SU-DHL-6 (cell line): ENCODE data around the gene RAB43.

Experiments used
- H2AFZ ChIP-seq: fragments of 200-600 bp; sonication (generic); 2 replicates; pipeline ENCODE4 v1.6.1; 2014; ENCODE audit warnings: low read depth, mild to moderate bottlenecking, moderate library complexity, mixed read lengths, antibody characterized with exemption, low read length; ENCODE audit not compliant: severe bottlenecking
- H3F3A ChIP-seq: fragments of 200-600 bp; shearing (Covaris generic); 2 replicates; pipeline ENCODE4 v1.6.0; 2016; ENCODE audit warnings: antibody characterized with exemption, mild to moderate bottlenecking; ENCODE audit not compliant: insufficient read depth
- H3K27ac ChIP-seq: fragments of 200-600 bp; sonication (generic); 2 replicates; pipeline ENCODE4 v1.5.1; 2016; ENCODE audit warnings: low read depth, mild to moderate bottlenecking, low read length, moderate library complexity, mixed read lengths
- H3K27me3 ChIP-seq: fragments of 200-600 bp; sonication (generic), shearing (Covaris generic); 2 replicates; pipeline ENCODE4 v1.6.0; 2014; ENCODE audit warnings: mild to moderate bottlenecking, low read length
- H3K36me3 ChIP-seq: fragments of 200-600 bp; sonication (generic); 2 replicates; pipeline ENCODE4 v1.6.1; 2014; ENCODE audit warnings: mild to moderate bottlenecking, low read length, mixed read lengths
- H3K4me2 ChIP-seq: fragments of 300-600, 200-600 bp; shearing (Covaris generic), sonication (generic); 2 replicates; pipeline ENCODE4 v1.6.0; 2014; ENCODE audit warnings: low read length, low read depth, mild to moderate bottlenecking; ENCODE audit not compliant: poor library complexity, severe bottlenecking
- H3K4me3 ChIP-seq: fragments of 200-600 bp; sonication (generic); 2 replicates; pipeline ENCODE4 v1.5.1; 2014; ENCODE audit warnings: antibody characterized with exemption, low read length, mild to moderate bottlenecking, mixed read lengths; ENCODE audit not compliant: insufficient read depth, poor library complexity, severe bottlenecking
- H3K79me2 ChIP-seq: fragments of 200-600 bp; sonication (generic); 2 replicates; pipeline ENCODE4 v1.6.1; 2014; ENCODE audit warnings: mild to moderate bottlenecking, low read length, moderate library complexity; ENCODE audit not compliant: insufficient read depth
- H3K9ac ChIP-seq: fragments of 200-600 bp; sonication (generic); 2 replicates; pipeline ENCODE4 v1.7.0; 2014; ENCODE audit warnings: mild to moderate bottlenecking, low read length
- H3K9me2 ChIP-seq: fragments of 200-600 bp; sonication (generic); replicated peaks from 2 replicates; pipeline ENCODE4 v1.6.1; 2014; ENCODE audit warnings: low read length; ENCODE audit not compliant: insufficient read depth
- H3K9me3 ChIP-seq: fragments of 200-600 bp; sonication (generic); 2 replicates; pipeline ENCODE4 v1.6.1; 2014; ENCODE audit warnings: low read length, mixed read lengths; ENCODE audit not compliant: insufficient read depth
- H4K20me1 ChIP-seq: fragments of 200-600 bp; sonication (generic); 2 replicates; pipeline ENCODE4 v1.6.1; 2014; ENCODE audit warnings: low read depth, mild to moderate bottlenecking, antibody characterized with exemption, low read length, moderate library complexity, mixed read lengths
- EZH2phosphoT487 ChIP-seq: fragments of 200-600 bp; sonication (generic), shearing (Covaris generic); conservative IDR thresholded peaks from 2 replicates; pipeline ENCODE4 v1.6.1; 2018; ENCODE audit warnings: mild to moderate bottlenecking, antibody characterized with exemption, low read length, moderate library complexity, mixed read lengths
- TF ChIP-seq, protein P1 (sequence below): fragments of 200-600 bp; sonication (generic); IDR thresholded peaks from one replicate; pipeline ENCODE4 v1.5.1; 2017; ENCODE audit warnings: antibody characterized with exemption, mild to moderate bottlenecking, low read length, moderate library complexity; ENCODE audit not compliant: insufficient read depth, poor library complexity, severe bottlenecking

RAB43 gene

DNA sequence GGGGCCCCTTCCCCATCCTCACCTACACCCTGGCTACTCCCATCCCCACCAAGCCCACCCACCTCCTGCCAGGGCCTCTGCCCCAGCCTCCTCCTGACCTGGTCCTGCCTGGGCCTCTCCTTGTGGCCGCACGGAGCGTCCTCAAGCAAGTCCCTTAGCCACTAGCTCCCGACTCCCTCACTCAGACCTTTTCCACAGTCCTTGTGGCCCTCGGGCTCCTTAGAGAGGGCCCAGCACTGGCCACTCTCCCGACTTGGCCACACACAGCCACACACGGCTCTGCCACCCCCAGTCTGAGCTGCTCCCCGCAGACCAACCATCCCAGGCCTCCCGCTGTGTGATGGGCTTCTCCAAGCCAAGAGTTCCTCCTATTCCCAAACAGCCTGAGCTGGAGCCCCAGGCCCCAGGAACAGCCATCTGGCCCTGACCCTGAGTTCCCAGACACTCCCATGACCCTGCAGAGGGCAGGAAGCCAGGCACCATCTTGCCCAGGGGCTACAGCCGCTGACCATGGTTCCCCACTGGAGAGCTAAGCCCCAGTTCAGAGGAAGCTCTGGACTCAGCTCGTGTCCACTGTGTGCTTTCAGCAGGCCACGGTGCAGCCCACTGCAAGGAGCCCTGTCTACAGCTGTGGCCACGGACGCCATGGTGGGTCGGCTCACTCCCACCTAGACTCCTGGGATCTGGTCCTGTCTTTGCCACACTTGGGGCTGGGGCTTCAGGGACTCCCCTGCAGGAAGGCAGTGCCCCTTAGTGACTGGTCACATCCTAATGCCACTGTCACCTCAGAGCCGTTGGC lies 7.0 kb upstream of the RAB43 start:
- H3K4me3 ChIP-seq = no peak overlapping the region
- H3K9ac ChIP-seq = no peak overlapping the region
- no peak for TF ChIP-seq EZH2phosphoT487
- TF ChIP-seq, protein P1, sequence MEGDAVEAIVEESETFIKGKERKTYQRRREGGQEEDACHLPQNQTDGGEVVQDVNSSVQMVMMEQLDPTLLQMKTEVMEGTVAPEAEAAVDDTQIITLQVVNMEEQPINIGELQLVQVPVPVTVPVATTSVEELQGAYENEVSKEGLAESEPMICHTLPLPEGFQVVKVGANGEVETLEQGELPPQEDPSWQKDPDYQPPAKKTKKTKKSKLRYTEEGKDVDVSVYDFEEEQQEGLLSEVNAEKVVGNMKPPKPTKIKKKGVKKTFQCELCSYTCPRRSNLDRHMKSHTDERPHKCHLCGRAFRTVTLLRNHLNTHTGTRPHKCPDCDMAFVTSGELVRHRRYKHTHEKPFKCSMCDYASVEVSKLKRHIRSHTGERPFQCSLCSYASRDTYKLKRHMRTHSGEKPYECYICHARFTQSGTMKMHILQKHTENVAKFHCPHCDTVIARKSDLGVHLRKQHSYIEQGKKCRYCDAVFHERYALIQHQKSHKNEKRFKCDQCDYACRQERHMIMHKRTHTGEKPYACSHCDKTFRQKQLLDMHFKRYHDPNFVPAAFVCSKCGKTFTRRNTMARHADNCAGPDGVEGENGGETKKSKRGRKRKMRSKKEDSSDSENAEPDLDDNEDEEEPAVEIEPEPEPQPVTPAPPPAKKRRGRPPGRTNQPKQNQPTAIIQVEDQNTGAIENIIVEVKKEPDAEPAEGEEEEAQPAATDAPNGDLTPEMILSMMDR = no peak
- H3K79me2 ChIP-seq = no peaks in the 10 kb centered on the region
- peaks cover 4% of the 10 kb centered on the region for H3F3A ChIP-seq
- H3K36me3 ChIP-seq = peaks cover 3% of the 10 kb centered on the region; the same call in 1 of the 2 replicates
- no peak overlapping the region for H2AFZ ChIP-seq
- H3K27ac ChIP-seq = no peak overlapping the region
- H3K9me2 ChIP-seq = no peaks in the 10 kb centered on the region
- no peaks in the 10 kb centered on the region for H4K20me1 ChIP-seq
- H3K27me3 ChIP-seq = no peaks in the 10 kb centered on the region
- no peak overlapping the region for H3K4me2 ChIP-seq
- H3K9me3 ChIP-seq = no peaks in the 10 kb centered on the region

DNA sequence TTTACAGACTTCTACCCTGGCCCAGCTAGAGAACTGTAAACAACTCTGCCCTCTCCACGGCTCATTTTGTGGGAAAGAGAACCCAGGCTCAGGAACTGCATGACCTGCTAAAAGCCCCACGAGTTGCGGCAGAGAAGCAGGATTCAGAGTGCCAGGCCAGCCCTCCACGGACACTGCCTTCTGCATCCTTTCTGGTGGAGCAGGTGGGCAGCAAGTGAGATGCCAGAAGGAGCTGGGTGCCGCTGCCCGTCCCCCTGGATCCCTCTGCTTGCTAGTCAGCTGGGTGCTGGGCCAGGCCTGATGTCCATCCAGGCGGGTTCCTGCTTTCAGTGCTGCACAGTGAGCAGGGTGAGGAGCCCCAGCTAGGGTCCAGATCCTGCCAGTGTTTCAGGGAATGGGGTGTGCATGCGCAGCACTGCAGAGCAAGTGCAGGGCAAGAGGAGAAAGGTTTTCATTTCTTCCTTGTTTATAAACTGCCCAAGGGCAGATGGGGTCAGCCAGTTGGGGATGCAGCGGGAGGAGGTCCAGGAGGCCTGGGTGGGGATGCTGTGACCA lies 5.2 kb upstream of the RAB43 start:
- Histone ChIP-seq H3K27ac (no peak overlapping the region), H3K9me2 (no peaks in the 10 kb centered on the region), H3K36me3 (peaks cover 3% of the 10 kb centered on the region; the same call in 1 of the 2 replicates), H3K9me3 (no peaks in the 10 kb centered on the region), H3K79me2 (no peaks in the 10 kb centered on the region), H3K27me3 (no peaks in the 10 kb centered on the region), H3K4me3 (no peak overlapping the region), H4K20me1 (no peaks in the 10 kb centered on the region), H3F3A (peaks cover 11% of the 10 kb centered on the region), H3K9ac (no peak overlapping the region), H3K4me2 (no peak overlapping the region), H2AFZ (no peak overlapping the region)
- TF ChIP-seq, protein P1 = no peak
- TF ChIP-seq EZH2phosphoT487 = no peak

DNA sequence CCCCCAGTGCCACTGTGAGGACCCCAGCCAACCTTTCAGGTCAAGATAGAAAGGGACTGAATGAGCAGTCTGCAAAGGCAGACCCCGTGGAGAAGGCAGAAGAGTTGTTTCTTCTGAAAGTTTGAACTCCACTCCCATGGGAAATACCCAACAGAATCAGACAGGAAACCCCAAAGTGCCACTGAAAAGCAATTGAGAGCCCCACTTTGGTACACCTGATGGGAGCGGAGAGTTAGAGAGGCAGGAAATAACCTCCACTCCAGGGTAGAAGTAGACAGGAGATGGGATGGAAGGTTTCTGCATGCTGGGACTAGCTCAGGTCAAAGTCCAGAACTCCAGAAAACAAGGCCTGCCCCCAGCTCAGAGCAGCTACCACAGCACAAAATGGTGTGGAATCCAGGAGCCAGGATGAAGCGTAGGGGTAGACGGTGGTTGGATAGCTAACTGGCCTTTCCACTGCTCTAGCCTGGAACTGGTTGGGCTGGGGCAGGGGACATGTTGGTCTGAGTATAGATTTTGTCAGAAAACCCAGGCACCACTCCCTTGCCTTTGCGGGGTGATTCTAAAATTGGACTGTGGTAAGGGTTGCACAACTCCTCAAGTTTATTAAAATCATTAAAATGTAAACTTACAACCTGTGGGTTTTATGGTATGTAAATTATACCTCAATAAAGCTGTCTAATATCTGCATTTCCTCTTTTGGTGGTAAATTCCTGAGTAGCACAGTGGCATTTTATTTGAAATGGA lies 1.9 kb upstream of the RAB43 start:
- H2AFZ ChIP-seq = no peak overlapping the region

More for the DNA sequence above, 1.9 kb upstream of the RAB43 start:
- Histone ChIP-seq H3K79me2 (no peaks in the 10 kb centered on the region), H3K9me3 (no peaks in the 10 kb centered on the region), H3K36me3 (no peaks in the 10 kb centered on the region), H3F3A (peaks cover 11% of the 10 kb centered on the region), H3K9me2 (no peaks in the 10 kb centered on the region), H3K9ac (no peak overlapping the region), H4K20me1 (no peaks in the 10 kb centered on the region), H3K4me2 (no peak overlapping the region), H3K27ac (no peak overlapping the region), H3K4me3 (no peak overlapping the region), H3K27me3 (no peaks in the 10 kb centered on the region)
- TF ChIP-seq, protein P1 = no peak
- TF ChIP-seq EZH2phosphoT487 = no peak
